HepG2 (cell line): ENCODE results near the gene P4HA1. TPM values are rescaled to one million over a fixed set of nuclear protein-coding genes. Genes with fewer than 3 reads are reported as not detected.
A peak's percentile ranks its signal among the peaks of the same experiment; 100 is the strongest.

Source experiments
- ATAC-seq: fragments of 200-7000 bp; cut with Tn5 transposase; 3 replicates; pipeline ENCODE4 v1.9.1; 2020; ENCODE audit warnings: mild to moderate bottlenecking, moderate library complexity
- BruUV-seq: library from RNA; stranded (reverse); fragments of 400-500 nt; replicated peaks from 2 replicates; lab custom pipeline; 2021; lab: Mats Ljungman, UMichigan
- CTCF ChIA-PET: fragments of 300-600 bp; formaldehyde crosslinking; extraction: SDS; loops from one replicate; lab custom pipeline; 2021; ENCODE audit warnings: low total read pairs, inconsistent platforms, low intra/inter-chr PET ratio; lab: Yijun Ruan, JAX
- POLR2A ChIA-PET: fragments of 350-600 bp; sonication (Branson Sonifier 250); formaldehyde crosslinking; loops from one replicate; lab custom pipeline; 2020; ENCODE audit warnings: antibody characterized with exemption, inconsistent platforms; lab: Yijun Ruan, JAX
- DNase-seq: peaks from one replicate; pipeline ENCODE4 v3.0.0-alpha.2; 2015; ENCODE audit warnings: low spot score
- FAIRE-seq: peaks from 3 replicates; lab custom pipeline; 2011; peaks lifted over from hg19 to GRCh38; lab: Jason Lieb, UNC
- H2AFZ ChIP-seq: one replicate; pipeline ENCODE4 v1.6.1; 2011; ENCODE audit warnings: low read length, inconsistent platforms
- H3K27ac ChIP-seq: fragments of 300-600 bp; 3 replicates; pipeline ENCODE4 v1.8.0; 2011; ENCODE audit warnings: mixed run types, mild to moderate bottlenecking, mixed read lengths, low read length, inconsistent platforms; ENCODE audit not compliant: insufficient read depth; ENCODE audit errors: extremely low read length
- H3K27me3 ChIP-seq, 2 experiments: fragments of 200-600 bp in 1 of 2; 2 replicates in 1 of 2; 3 replicates in 1 of 2; pipeline versions ENCODE4 v1.6.0 to v1.8.0; 2011; ENCODE audit warnings: low read length in 2 of 2, mild to moderate bottlenecking in 2 of 2, moderate library complexity in 2 of 2, inconsistent platforms in 1 of 2; ENCODE audit not compliant: insufficient read depth in 2 of 2, control insufficient read depth in 1 of 2
- H3K36me3 ChIP-seq, 2 experiments: fragments of 200-600 bp in 1 of 2; replicated peaks in 1 of 2; 2 replicates in 1 of 2; 3 replicates in 1 of 2; pipeline versions ENCODE4 v1.5.1 to v1.8.0; 2011; ENCODE audit warnings: low read length in 2 of 2, inconsistent platforms in 1 of 2; ENCODE audit not compliant: insufficient read depth in 2 of 2, control insufficient read depth in 1 of 2
- H3K4me1 ChIP-seq: 2 replicates; pipeline ENCODE4 v1.5.1; 2012; ENCODE audit warnings: low read length, inconsistent platforms; ENCODE audit not compliant: insufficient read depth
- H3K4me2 ChIP-seq: 2 replicates; pipeline ENCODE4 v1.6.0; 2011; ENCODE audit warnings: low read depth, low read length, inconsistent platforms
- H3K4me3 ChIP-seq, 3 experiments: fragments of 200-600 bp in 1 of 3; sonication (generic), shearing (Covaris generic) in 1 of 3; replicated peaks in 1 of 3; 2 replicates each; pipeline ENCODE4 v1.5.1; 2011 to 2016; ENCODE audit warnings: low read length in 3 of 3, inconsistent platforms in 2 of 3, low read depth in 2 of 3, mild to moderate bottlenecking in 2 of 3, control low read depth in 1 of 3, mixed read lengths in 1 of 3; ENCODE audit not compliant: insufficient read depth in 1 of 3
- H3K79me2 ChIP-seq: one replicate; pipeline ENCODE4 v1.6.1; 2011; ENCODE audit warnings: low read length, inconsistent platforms; ENCODE audit not compliant: insufficient read depth
- H3K9ac ChIP-seq: 2 replicates; pipeline ENCODE4 v1.6.0; 2011; ENCODE audit warnings: mild to moderate bottlenecking, low read depth, low read length, inconsistent platforms; ENCODE audit not compliant: insufficient read depth
- H3K9me3 ChIP-seq: 2 replicates; pipeline ENCODE4 v1.5.1; 2012; ENCODE audit warnings: mild to moderate bottlenecking, low read length
- H4K20me1 ChIP-seq: 2 replicates; pipeline ENCODE4 v1.6.0; 2011; ENCODE audit warnings: inconsistent platforms, mild to moderate bottlenecking, low read length, moderate library complexity; ENCODE audit not compliant: insufficient read depth
- ISX ChIP-seq: sonication (generic); formaldehyde crosslinking; conservative IDR thresholded peaks from 2 replicates; pipeline ENCODE4 v1.5.0; 2020; ENCODE audit warnings: missing genetic modification reagents
- KDM6A ChIP-seq: IDR thresholded peaks from 2 replicates; pipeline ENCODE4 v1.6.1; 2016; ENCODE audit warnings: low read depth
- KLF12 ChIP-seq: sonication (generic); formaldehyde crosslinking; IDR thresholded peaks from 2 replicates; pipeline ENCODE4 v1.4.0; 2020; ENCODE audit warnings: missing genetic modification reagents, borderline replicate concordance
- RAD51 ChIP-seq: fragments of 450-650 bp; IDR thresholded peaks from 2 replicates; pipeline ENCODE4 v1.6.1; 2016; ENCODE audit warnings: borderline replicate concordance
- RBM22 ChIP-seq: fragments of 200-400 bp; formaldehyde crosslinking; optimal IDR thresholded peaks from 2 replicates; pipeline ENCODE3; 2017; ENCODE audit warnings: mild to moderate bottlenecking, low read length, moderate library complexity
- ZNF121 ChIP-seq: sonication (generic); formaldehyde crosslinking; IDR thresholded peaks from 2 replicates; pipeline ENCODE4 v1.5.0; 2020; ENCODE audit warnings: mild to moderate bottlenecking, missing genetic modification reagents
- ZNF431 ChIP-seq: sonication (generic); formaldehyde crosslinking; IDR thresholded peaks from 2 replicates; pipeline ENCODE4 v1.9.0; 2022; ENCODE audit warnings: missing genetic modification reagents, low read depth, mild to moderate bottlenecking, borderline replicate concordance
- ZNF777 ChIP-seq: sonication (generic); formaldehyde crosslinking; IDR thresholded peaks from 2 replicates; pipeline ENCODE4 v1.4.0; 2020; ENCODE audit warnings: missing genetic modification reagents
- WGBS: methylation state at CpG from one replicate; pipeline ENCODE4 v1.1.6; 2017; ENCODE audit warnings: low lambda C conversion rate; 5-methylcytosine and 5-hydroxymethylcytosine counted together
- in situ Hi-C: cut with HindIII; loops from 2 replicates; pipeline ENCODE4 v1.10.0; 2017; ENCODE audit warnings: low pct_unique_long_range_greater_than_20kb; ENCODE audit not compliant: extremely low pct_ligation_motif_present
- intact Hi-C: fragments of 100-400 bp; cut with micrococcal nuclease; formaldehyde crosslinking; loops from one replicate; pipeline ENCODE4 v1.10.0; 2022; ENCODE audit not compliant: unreplicated experiment
- polyA plus RNA-seq, 8 experiments: library from polyadenylated mRNA; depleted of rRNA in 3 of 8; stranded (reverse) in 7 of 8; unstranded in 1 of 8; fragments of >200 nt; fragmentation: Illumina TruSeq in 4 of 8; extraction: Trizol in 4 of 8; gene quantifications; 2 replicates each; pipeline versions ENCODE4 v1.2.1 to v1.2.3, GENCODE V29; 2011 to 2016; ENCODE audit warnings: low read depth in 4 of 8, missing spikeins in 1 of 8, mixed read lengths in 1 of 8; ENCODE audit not compliant: insufficient read depth in 1 of 8
- total RNA-seq, 5 experiments: library from RNA; depleted of rRNA; stranded (reverse); fragments of >200 nt; fragmentation: Illumina TruSeq; extraction: Trizol; gene quantifications; 2 replicates each; pipeline ENCODE4 v1.2.3, GENCODE V29; 2016; ENCODE audit warnings: low read depth in 1 of 5
- TF ChIP-seq, protein P1 (sequence below): sonication (generic); formaldehyde crosslinking; IDR thresholded peaks from 2 replicates; pipeline ENCODE4 v1.9.0; 2021; ENCODE audit warnings: missing genetic modification reagents, borderline replicate concordance
- TF ChIP-seq, protein P2 (sequence below): sonication (generic); formaldehyde crosslinking; IDR thresholded peaks from 2 replicates; pipeline ENCODE4 v1.4.0; 2020; ENCODE audit warnings: mild to moderate bottlenecking, missing genetic modification reagents
- TF ChIP-seq, protein P3 (sequence below): sonication (generic); formaldehyde crosslinking; conservative IDR thresholded peaks from 2 replicates; pipeline ENCODE4 v1.8.0; 2022; ENCODE audit warnings: missing genetic modification reagents

P4HA1 gene
- total and polyA plus RNA-seq, 2 of the 13 experiments (the other 11 are each of a cell fraction or from before 2014, with no cell fraction given): 63.1 to 196 TPM

DNA sequence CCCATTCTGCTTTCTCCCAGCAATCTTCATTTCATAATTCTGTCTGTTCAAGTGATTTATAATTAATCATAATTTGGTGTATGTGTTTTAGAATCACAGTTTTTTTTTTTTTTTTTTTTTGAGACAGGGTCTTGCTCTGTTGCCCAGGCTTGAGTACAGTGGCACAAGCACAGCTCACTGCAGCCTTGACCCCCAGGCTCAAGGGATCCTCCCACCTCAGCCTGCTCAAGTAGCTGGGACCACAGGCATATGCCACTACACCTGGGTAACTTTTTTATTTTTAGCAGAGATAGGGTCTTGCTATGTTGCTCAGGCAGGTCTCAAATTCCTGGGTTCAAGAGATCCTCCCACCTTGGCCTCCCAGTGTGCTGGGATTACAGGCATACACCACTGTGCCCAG lies 92.8 kb downstream of the P4HA1 start:
- no peak overlapping the region for H3K9ac ChIP-seq
- no peaks in the 10 kb centered on the region for H3K27me3 ChIP-seq
- FAIRE-seq: no peak
- no peak for DNase-seq
- H3K4me2 ChIP-seq: no peak overlapping the region
- ChIA-PET CTCF (no interaction called here), POLR2A (no interaction called here)
- no peak for ATAC-seq
- no peak overlapping the region for H3K27ac ChIP-seq
- intact Hi-C loops (no loop called here), in situ Hi-C loops (no loop called here)
- H2AFZ ChIP-seq: no peak overlapping the region
- H3K36me3 ChIP-seq: peaks cover 6 to 25% of the 10 kb centered on the region in 2 experiments; a peak in 4 of 5 replicates
- BruUV-seq: no TSS peak
- H3K4me3 ChIP-seq: no peak overlapping the region
- TF ChIP-seq ZNF121 (CRISPR knock-in tag) (0 out of 2 replicates have a peak, but pooled peaks have one; percentile 53), KDM6A (no peak), RAD51 (no peak)
- TF ChIP-seq, protein P1, sequence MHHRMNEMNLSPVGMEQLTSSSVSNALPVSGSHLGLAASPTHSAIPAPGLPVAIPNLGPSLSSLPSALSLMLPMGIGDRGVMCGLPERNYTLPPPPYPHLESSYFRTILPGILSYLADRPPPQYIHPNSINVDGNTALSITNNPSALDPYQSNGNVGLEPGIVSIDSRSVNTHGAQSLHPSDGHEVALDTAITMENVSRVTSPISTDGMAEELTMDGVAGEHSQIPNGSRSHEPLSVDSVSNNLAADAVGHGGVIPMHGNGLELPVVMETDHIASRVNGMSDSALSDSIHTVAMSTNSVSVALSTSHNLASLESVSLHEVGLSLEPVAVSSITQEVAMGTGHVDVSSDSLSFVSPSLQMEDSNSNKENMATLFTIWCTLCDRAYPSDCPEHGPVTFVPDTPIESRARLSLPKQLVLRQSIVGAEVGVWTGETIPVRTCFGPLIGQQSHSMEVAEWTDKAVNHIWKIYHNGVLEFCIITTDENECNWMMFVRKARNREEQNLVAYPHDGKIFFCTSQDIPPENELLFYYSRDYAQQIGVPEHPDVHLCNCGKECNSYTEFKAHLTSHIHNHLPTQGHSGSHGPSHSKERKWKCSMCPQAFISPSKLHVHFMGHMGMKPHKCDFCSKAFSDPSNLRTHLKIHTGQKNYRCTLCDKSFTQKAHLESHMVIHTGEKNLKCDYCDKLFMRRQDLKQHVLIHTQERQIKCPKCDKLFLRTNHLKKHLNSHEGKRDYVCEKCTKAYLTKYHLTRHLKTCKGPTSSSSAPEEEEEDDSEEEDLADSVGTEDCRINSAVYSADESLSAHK (CRISPR knock-in tag): no peak
- TF ChIP-seq, protein P2, sequence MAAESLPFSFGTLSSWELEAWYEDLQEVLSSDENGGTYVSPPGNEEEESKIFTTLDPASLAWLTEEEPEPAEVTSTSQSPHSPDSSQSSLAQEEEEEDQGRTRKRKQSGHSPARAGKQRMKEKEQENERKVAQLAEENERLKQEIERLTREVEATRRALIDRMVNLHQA (CRISPR knock-in tag): no peak
- H4K20me1 ChIP-seq: no peaks in the 10 kb centered on the region
- H3K4me1 ChIP-seq: no peaks in the 10 kb centered on the region
- no peaks in the 10 kb centered on the region for H3K79me2 ChIP-seq
- H3K9me3 ChIP-seq: no peaks in the 10 kb centered on the region

DNA sequence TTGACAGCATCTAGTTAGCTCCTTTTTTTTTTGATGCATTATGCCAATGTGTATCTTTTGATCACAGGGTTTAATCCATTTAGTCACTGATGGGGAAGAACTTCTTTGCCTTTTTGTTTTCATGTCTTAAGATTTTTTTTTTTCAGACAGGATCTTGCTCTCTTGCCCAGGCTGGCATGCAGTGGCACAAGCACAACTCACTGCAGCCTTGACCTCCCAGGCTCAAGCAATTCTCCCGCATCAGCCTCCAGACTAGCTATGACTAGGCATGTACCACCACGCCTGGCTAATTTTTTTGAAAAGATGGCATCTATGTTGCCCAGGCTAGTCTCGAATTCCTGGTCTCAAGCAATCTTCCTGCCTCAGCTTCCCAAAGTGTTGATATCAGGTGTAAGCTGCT lies 95.7 kb downstream of the P4HA1 start:
- DNase-seq: no peak
- FAIRE-seq: no peak
- ChIA-PET POLR2A (interaction anchor here (1.2 kb wide), 1 partner anchor 96 kb away, joined by 4 read pairs; the partner anchor contains the start of gene P4HA1), CTCF (no interaction called here)
- WGBS: 93% methylated on average over 3 of the region's 3 CpGs
- H3K9me3 ChIP-seq: no peaks in the 10 kb centered on the region
- no peak for TF ChIP-seq KLF12 (CRISPR knock-in tag)
- no peak for TF ChIP-seq ISX (CRISPR knock-in tag)
- TF ChIP-seq, protein P3, sequence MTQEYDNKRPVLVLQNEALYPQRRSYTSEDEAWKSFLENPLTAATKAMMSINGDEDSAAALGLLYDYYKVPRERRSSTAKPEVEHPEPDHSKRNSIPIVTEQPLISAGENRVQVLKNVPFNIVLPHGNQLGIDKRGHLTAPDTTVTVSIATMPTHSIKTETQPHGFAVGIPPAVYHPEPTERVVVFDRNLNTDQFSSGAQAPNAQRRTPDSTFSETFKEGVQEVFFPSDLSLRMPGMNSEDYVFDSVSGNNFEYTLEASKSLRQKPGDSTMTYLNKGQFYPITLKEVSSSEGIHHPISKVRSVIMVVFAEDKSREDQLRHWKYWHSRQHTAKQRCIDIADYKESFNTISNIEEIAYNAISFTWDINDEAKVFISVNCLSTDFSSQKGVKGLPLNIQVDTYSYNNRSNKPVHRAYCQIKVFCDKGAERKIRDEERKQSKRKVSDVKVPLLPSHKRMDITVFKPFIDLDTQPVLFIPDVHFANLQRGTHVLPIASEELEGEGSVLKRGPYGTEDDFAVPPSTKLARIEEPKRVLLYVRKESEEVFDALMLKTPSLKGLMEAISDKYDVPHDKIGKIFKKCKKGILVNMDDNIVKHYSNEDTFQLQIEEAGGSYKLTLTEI (CRISPR knock-in tag): no peak
- TF ChIP-seq RBM22: peak; percentile 30
- TF ChIP-seq ZNF777 (CRISPR knock-in tag): no peak
- TF ChIP-seq ZNF431: no peak
- TF ChIP-seq ZNF121 (CRISPR knock-in tag): peak; percentile 59; the same call in 1 of the 2 replicates
- no peaks in the 10 kb centered on the region for H3K79me2 ChIP-seq
- no TSS peak for BruUV-seq
- no peak overlapping the region for H3K27ac ChIP-seq
- H3K9ac ChIP-seq: no peak overlapping the region
- H4K20me1 ChIP-seq: no peaks in the 10 kb centered on the region
- H3K27me3 ChIP-seq: no peaks in the 10 kb centered on the region
- intact Hi-C loops: no loop called here
- peaks cover 3% of the 10 kb centered on the region in 2 experiments; a peak in 1 of 5 replicates for H3K36me3 ChIP-seq
- H2AFZ ChIP-seq: no peak overlapping the region
- H3K4me3 ChIP-seq: no peak overlapping the region
- no peaks in the 10 kb centered on the region for H3K4me1 ChIP-seq
- in situ Hi-C loops: no loop called here
- no peak overlapping the region for H3K4me2 ChIP-seq
- ATAC-seq: no peak
